ENCODE results near the gene CITED2. TPM values are rescaled to one million over a fixed set of nuclear protein-coding genes. Genes with fewer than 3 reads are reported as not detected.

CITED2 gene
- total and polyA plus RNA-seq, 2 experiments from 2014 or later, result 26.6 to 76.9 TPM

DNA sequence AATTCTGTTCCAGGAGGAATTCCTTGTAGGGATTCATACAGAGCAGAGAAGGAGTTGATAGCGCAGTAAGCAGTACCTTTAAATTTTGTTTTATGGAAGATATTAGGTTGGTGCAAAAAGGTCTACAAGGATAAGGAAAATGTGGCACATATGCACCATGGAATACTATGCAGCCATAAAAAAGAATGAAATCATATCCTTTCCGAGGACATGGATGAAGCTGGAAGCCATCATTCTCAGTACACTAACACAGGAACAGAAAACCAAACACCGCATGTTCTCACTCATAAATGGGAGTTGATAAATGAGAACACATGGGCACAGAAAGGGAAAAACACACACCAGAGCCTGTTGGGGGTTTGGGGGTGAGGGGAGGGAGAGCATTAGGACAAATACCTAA lies 45.2 kb downstream of the CITED2 start:
- no peak overlapping the region for H2AFZ ChIP-seq
- H3K27me3 ChIP-seq (ENCODE audit: insufficient read depth), result no peaks in the 10 kb centered on the region
- H3K4me3 ChIP-seq, result no peak overlapping the region
- Mint-ChIP-seq H3K4me3 (no peak overlapping the region), H3K36me3 (ENCODE audit: low read depth) (no peaks in the 10 kb centered on the region; the same call in 2 of the 3 replicates), H3K27me3 (ENCODE audit: insufficient read depth, low read depth, poor library complexity) (peaks cover 4% of the 10 kb centered on the region), H3K9me3 (no peaks in the 10 kb centered on the region; the same call in 2 of the 3 replicates), H3K4me1 (peaks cover 4% of the 10 kb centered on the region; the same call in 2 of the 3 replicates), H3K27ac (no peak overlapping the region)
- no peaks in the 10 kb centered on the region for H3K36me3 ChIP-seq (ENCODE audit: insufficient read depth)
- H3K79me2 ChIP-seq (replicated peaks; ENCODE audit: insufficient read depth), result no peaks in the 10 kb centered on the region
- H4K20me1 ChIP-seq (replicated peaks; ENCODE audit: insufficient read depth), result no peaks in the 10 kb centered on the region
- no peak for ATAC-seq
- H3K27ac ChIP-seq (ENCODE audit: low read depth), result no peak overlapping the region
- H3K4me2 ChIP-seq, result no peak overlapping the region
- TF ChIP-seq ZNF114 (CRISPR knock-in tag; IDR thresholded peaks at IDR 0.05) (no peak), POLR2AphosphoS5 (IDR thresholded peaks at IDR 0.05; ENCODE audit: low read depth) (no peak), CREB1 (CRISPR knock-in tag; IDR thresholded peaks at IDR 0.05; ENCODE audit: low read depth) (no peak)
- TF ChIP-seq, protein P1, sequence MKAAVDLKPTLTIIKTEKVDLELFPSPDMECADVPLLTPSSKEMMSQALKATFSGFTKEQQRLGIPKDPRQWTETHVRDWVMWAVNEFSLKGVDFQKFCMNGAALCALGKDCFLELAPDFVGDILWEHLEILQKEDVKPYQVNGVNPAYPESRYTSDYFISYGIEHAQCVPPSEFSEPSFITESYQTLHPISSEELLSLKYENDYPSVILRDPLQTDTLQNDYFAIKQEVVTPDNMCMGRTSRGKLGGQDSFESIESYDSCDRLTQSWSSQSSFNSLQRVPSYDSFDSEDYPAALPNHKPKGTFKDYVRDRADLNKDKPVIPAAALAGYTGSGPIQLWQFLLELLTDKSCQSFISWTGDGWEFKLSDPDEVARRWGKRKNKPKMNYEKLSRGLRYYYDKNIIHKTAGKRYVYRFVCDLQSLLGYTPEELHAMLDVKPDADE (IDR thresholded peaks at IDR 0.05), result no peak
- peaks cover 3% of the 10 kb centered on the region; the same call in 1 of the 2 replicates for H3K9me2 ChIP-seq (ENCODE audit: insufficient read depth)
- H3F3A ChIP-seq (replicated peaks; ENCODE audit: low read depth), result no peaks in the 10 kb centered on the region
- no peaks in the 10 kb centered on the region for H3K4me1 ChIP-seq (ENCODE audit: insufficient read depth)
- no peak for DNase-seq (ENCODE audit: low spot score)

DNA sequence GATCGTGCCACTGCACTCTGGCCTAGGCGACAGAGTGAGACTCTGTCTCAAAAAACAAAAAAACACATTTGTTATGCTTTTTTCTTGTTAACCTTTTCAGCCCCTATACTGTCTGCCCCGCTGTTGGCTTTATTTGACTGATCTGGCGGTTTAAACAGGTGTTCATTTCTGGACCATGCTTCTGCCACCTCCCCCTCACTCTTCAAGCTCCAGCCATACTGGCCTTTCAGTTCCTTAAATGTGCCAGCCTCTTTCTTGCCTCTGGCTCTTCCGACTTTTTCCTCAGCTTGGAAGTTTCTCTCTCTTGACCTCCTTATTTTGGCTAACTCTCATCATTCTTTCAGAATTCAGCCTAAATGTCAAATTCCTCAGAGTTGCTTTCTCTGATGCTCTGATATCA lies 47.4 kb downstream of the CITED2 start:
- no peaks in the 10 kb centered on the region for H3K4me1 ChIP-seq (ENCODE audit: insufficient read depth)
- H3F3A ChIP-seq (replicated peaks; ENCODE audit: low read depth), result no peaks in the 10 kb centered on the region
- no peaks in the 10 kb centered on the region for H3K36me3 ChIP-seq (ENCODE audit: insufficient read depth)
- no peak overlapping the region for H3K4me3 ChIP-seq
- TF ChIP-seq, protein P1 (IDR thresholded peaks at IDR 0.05), result no peak
- TF ChIP-seq NANOG (IDR thresholded peaks at IDR 0.05; ENCODE audit: borderline replicate concordance), result no peak
- TF ChIP-seq CREB1 (CRISPR knock-in tag; IDR thresholded peaks at IDR 0.05; ENCODE audit: low read depth), result no peak
- no peak for TF ChIP-seq ZNF331 (CRISPR knock-in tag; IDR thresholded peaks at IDR 0.05; ENCODE audit: low read depth)
- peak overlapping the region; percentile 59; the same call in 1 of the 2 replicates for H2AFZ ChIP-seq
- ATAC-seq (no peak), DNase-seq (ENCODE audit: low spot score) (no peak)
- no peak overlapping the region for H3K27ac ChIP-seq (ENCODE audit: low read depth)
- H3K27ac Mint-ChIP-seq, result no peak overlapping the region
- no peaks in the 10 kb centered on the region; the same call in 2 of the 3 replicates for H3K9me3 Mint-ChIP-seq
- H3K4me3 Mint-ChIP-seq, result no peak overlapping the region
- H3K27me3 ChIP-seq (ENCODE audit: insufficient read depth), result no peaks in the 10 kb centered on the region
- no peaks in the 10 kb centered on the region for H4K20me1 ChIP-seq (replicated peaks; ENCODE audit: insufficient read depth)
- H3K4me1 Mint-ChIP-seq, result peaks cover 13% of the 10 kb centered on the region
- H3K79me2 ChIP-seq (replicated peaks; ENCODE audit: insufficient read depth), result no peaks in the 10 kb centered on the region
- H3K36me3 Mint-ChIP-seq (ENCODE audit: low read depth), result peaks cover 7% of the 10 kb centered on the region; the same call in 2 of the 3 replicates
- H3K4me2 ChIP-seq, result no peak overlapping the region
- H3K9me2 ChIP-seq (ENCODE audit: insufficient read depth), result peaks cover 3% of the 10 kb centered on the region; the same call in 1 of the 2 replicates
- H3K27me3 Mint-ChIP-seq (ENCODE audit: insufficient read depth, low read depth, poor library complexity), result peaks cover 2% of the 10 kb centered on the region

DNA sequence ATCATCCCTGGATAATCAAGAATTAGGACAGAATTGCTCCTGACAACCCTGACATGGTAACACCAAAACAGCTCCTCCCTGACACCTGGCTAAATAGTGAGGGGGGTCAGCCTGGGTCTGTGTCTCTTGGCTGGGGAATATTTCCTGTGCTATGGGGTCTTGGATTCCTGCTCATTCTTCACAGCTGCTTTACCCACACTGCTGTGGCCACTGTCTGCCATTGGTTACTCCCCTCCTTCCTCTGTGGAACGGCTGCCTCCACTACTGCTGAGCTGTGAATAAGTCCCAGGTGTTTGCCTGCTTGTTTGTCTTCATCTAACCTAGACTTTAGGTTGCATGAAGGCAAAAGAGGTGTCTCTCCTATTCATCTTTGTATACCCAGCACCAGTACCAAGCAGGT lies 48.8 kb downstream of the CITED2 start:
- Histone ChIP-seq H3K4me1 (ENCODE audit: insufficient read depth) (no peaks in the 10 kb centered on the region), H3K27ac (ENCODE audit: low read depth) (no peak overlapping the region), H3K79me2 (replicated peaks; ENCODE audit: insufficient read depth) (no peaks in the 10 kb centered on the region), H2AFZ (no peak overlapping the region; the same call in 1 of the 2 replicates), H4K20me1 (replicated peaks; ENCODE audit: insufficient read depth) (no peaks in the 10 kb centered on the region), H3K4me2 (no peak overlapping the region), H3F3A (replicated peaks; ENCODE audit: low read depth) (no peaks in the 10 kb centered on the region), H3K9me2 (ENCODE audit: insufficient read depth) (peaks cover 3% of the 10 kb centered on the region; the same call in 1 of the 2 replicates), H3K36me3 (ENCODE audit: insufficient read depth) (no peaks in the 10 kb centered on the region), H3K27me3 (ENCODE audit: insufficient read depth) (no peaks in the 10 kb centered on the region), H3K4me3 (no peak overlapping the region)
- TF ChIP-seq POLR2AphosphoS5 (IDR thresholded peaks at IDR 0.05; ENCODE audit: low read depth), result no peak
- no peaks in the 10 kb centered on the region; the same call in 2 of the 3 replicates for H3K9me3 Mint-ChIP-seq
- peaks cover 13% of the 10 kb centered on the region for H3K4me1 Mint-ChIP-seq
- no peak for ATAC-seq
- no peak overlapping the region for H3K27ac Mint-ChIP-seq
- H3K36me3 Mint-ChIP-seq (ENCODE audit: low read depth), result peaks cover 7% of the 10 kb centered on the region; the same call in 2 of the 3 replicates
- peaks cover 4% of the 10 kb centered on the region for H3K27me3 Mint-ChIP-seq (ENCODE audit: insufficient read depth, low read depth, poor library complexity)
- no peak for DNase-seq (ENCODE audit: low spot score)
- H3K4me3 Mint-ChIP-seq, result no peak overlapping the region
